Mesenchymal stem cell (in vitro differentiated cells and primary cell): ENCODE data around the gene EME1.

ENCODE experiments used
- DNase-seq: peaks from one replicate; pipeline ENCODE4 v3.0.0-alpha.2; 2013
- H2AFZ ChIP-seq: one replicate; pipeline ENCODE4 v1.6.1; 2013; ENCODE audit warnings: low read depth, mild to moderate bottlenecking, control low read depth, inconsistent platforms, low read length, moderate library complexity
- H2AK5ac ChIP-seq: 2 replicates; pipeline ENCODE4 v1.6.1; 2013; ENCODE audit warnings: low read length, moderate library complexity, mild to moderate bottlenecking, inconsistent platforms; ENCODE audit not compliant: severe bottlenecking
- H2BK120ac ChIP-seq: one replicate; pipeline ENCODE4 v1.6.1; 2013; ENCODE audit warnings: low read depth, mild to moderate bottlenecking, inconsistent platforms, low read length, moderate library complexity
- H2BK12ac ChIP-seq, 2 experiments: one replicate each; pipeline ENCODE4 v1.6.1; 2013; ENCODE audit warnings: inconsistent platforms in 2 of 2, low read length in 2 of 2, mild to moderate bottlenecking in 2 of 2, moderate library complexity in 2 of 2, control low read depth in 1 of 2
- H2BK15ac ChIP-seq: one replicate; pipeline ENCODE4 v1.6.1; 2013; ENCODE audit warnings: mild to moderate bottlenecking, low read depth, inconsistent platforms; ENCODE audit not compliant: poor library complexity, severe bottlenecking
- H2BK5ac ChIP-seq: 2 replicates; pipeline ENCODE4 v1.6.1; 2013; ENCODE audit warnings: low read depth, mild to moderate bottlenecking, low read length, control low read depth, inconsistent platforms; ENCODE audit not compliant: poor library complexity, severe bottlenecking
- H3K14ac ChIP-seq, 2 experiments: one replicate each; pipeline ENCODE4 v1.6.1; 2013; ENCODE audit warnings: inconsistent platforms in 2 of 2, low read length in 2 of 2, control low read depth in 1 of 2, mild to moderate bottlenecking in 1 of 2, moderate library complexity in 1 of 2
- H3K18ac ChIP-seq, 2 experiments: one replicate each; pipeline ENCODE4 v1.6.1; 2013; ENCODE audit warnings: inconsistent platforms in 2 of 2, low read length in 2 of 2, control low read depth in 1 of 2, low read depth in 1 of 2, mild to moderate bottlenecking in 1 of 2
- H3K23ac ChIP-seq, 2 experiments: one replicate each; pipeline ENCODE4 v1.6.1; 2013; ENCODE audit warnings: inconsistent platforms in 2 of 2, low read length in 2 of 2, mild to moderate bottlenecking in 2 of 2, moderate library complexity in 2 of 2, control low read depth in 1 of 2
- H3K27ac ChIP-seq: 2 replicates; pipeline ENCODE4 v1.5.1; 2013; ENCODE audit warnings: mild to moderate bottlenecking, moderate library complexity, low read length, control low read depth, inconsistent platforms; ENCODE audit not compliant: poor library complexity, severe bottlenecking
- H3K27me3 ChIP-seq, 2 experiments: 2 replicates each; pipeline versions ENCODE4 v1.6.1 to v1.7.0; 2013; ENCODE audit warnings: low read length in 2 of 2, mild to moderate bottlenecking in 2 of 2, moderate library complexity in 2 of 2, control low read depth in 1 of 2, inconsistent platforms in 1 of 2; ENCODE audit not compliant: control insufficient read depth in 1 of 2, insufficient read depth in 1 of 2
- H3K36me3 ChIP-seq, 2 experiments: 2 replicates each; pipeline versions ENCODE4 v1.6.1 to v1.7.0; 2013; ENCODE audit warnings: low read length in 2 of 2, control low read depth in 1 of 2, inconsistent platforms in 1 of 2, low read depth in 1 of 2, mild to moderate bottlenecking in 1 of 2; ENCODE audit not compliant: insufficient read depth in 2 of 2, control insufficient read depth in 1 of 2
- H3K4ac ChIP-seq, 2 experiments: one replicate each; pipeline ENCODE4 v1.6.1; 2013; ENCODE audit warnings: inconsistent platforms in 2 of 2, low read length in 2 of 2, mild to moderate bottlenecking in 2 of 2, moderate library complexity in 2 of 2, control low read depth in 1 of 2, low read depth in 1 of 2
- H3K4me1 ChIP-seq: 2 replicates; pipeline ENCODE4 v1.6.1; 2013; ENCODE audit warnings: low read depth, low read length, control low read depth; ENCODE audit not compliant: control insufficient read depth, insufficient read depth
- H3K4me2 ChIP-seq: 2 replicates; pipeline ENCODE4 v1.6.1; 2013; ENCODE audit warnings: low read length, mild to moderate bottlenecking, inconsistent platforms; ENCODE audit not compliant: poor library complexity, severe bottlenecking
- H3K4me3 ChIP-seq, 2 experiments: 2 replicates each; pipeline versions ENCODE4 v1.5.1 to v1.7.0; 2013; ENCODE audit warnings: low read length in 2 of 2, mild to moderate bottlenecking in 2 of 2, control low read depth in 1 of 2, low read depth in 1 of 2; ENCODE audit not compliant: insufficient read depth in 1 of 2
- H3K79me1 ChIP-seq: replicated peaks from 2 replicates; pipeline ENCODE4 v1.6.1; 2013; ENCODE audit warnings: mild to moderate bottlenecking, control low read depth, low read length, inconsistent platforms; ENCODE audit not compliant: poor library complexity, severe bottlenecking
- H3K9ac ChIP-seq: 2 replicates; pipeline ENCODE4 v1.7.0; 2013; ENCODE audit warnings: mild to moderate bottlenecking, low read length, moderate library complexity
- H3K9me3 ChIP-seq: 2 replicates; pipeline ENCODE4 v1.7.0; 2013; ENCODE audit warnings: mild to moderate bottlenecking, low read length; ENCODE audit not compliant: control insufficient read depth
- H4K8ac ChIP-seq: one replicate; pipeline ENCODE4 v1.6.1; 2013; ENCODE audit warnings: inconsistent platforms, mild to moderate bottlenecking, low read length, moderate library complexity
- H4K91ac ChIP-seq: one replicate; pipeline ENCODE4 v1.6.1; 2013; ENCODE audit warnings: mild to moderate bottlenecking, low read length, inconsistent platforms
- WGBS: methylation state at CpG from one replicate; pipeline ENCODE4 v1.1.7; 2013; ENCODE audit warnings: mixed read lengths; 5-methylcytosine and 5-hydroxymethylcytosine counted together

The EME1 gene

DNA sequence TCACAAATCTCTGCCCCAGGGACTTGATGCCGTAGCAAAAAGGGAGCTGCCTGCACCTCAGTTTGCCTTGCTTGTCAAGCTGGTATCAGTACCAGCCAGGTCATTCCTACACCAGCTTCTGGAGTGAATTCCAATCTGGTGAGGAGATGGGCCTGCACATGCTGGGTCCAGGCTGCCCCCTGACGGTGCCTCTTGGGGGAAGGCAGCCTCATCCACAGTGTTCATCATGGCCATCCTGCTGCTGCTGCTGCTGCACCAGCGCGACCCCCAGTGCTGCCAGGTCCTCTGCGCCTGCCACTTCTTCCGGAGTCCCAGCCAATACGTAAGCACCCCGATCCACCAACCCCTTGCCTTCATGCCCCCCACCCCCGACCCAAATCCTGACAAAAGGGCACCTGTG, 8.3 kb upstream of the EME1 start:
- peak; percentile 58 for DNase-seq
- no peak overlapping the region for H2AFZ ChIP-seq
- peaks cover 37% of the 10 kb centered on the region for H3K4me1 ChIP-seq
- H3K4me2 ChIP-seq: no peak overlapping the region
- no peak overlapping the region for H3K18ac ChIP-seq
- no peak overlapping the region for H3K9ac ChIP-seq
- no peak overlapping the region for H2BK15ac ChIP-seq
- 77% methylated on average over 9 of the region's 9 CpGs for WGBS
- H3K4ac ChIP-seq: no peak overlapping the region
- no peak overlapping the region for H2BK120ac ChIP-seq
- H3K27me3 ChIP-seq: no peaks in the 10 kb centered on the region
- H3K9me3 ChIP-seq: no peaks in the 10 kb centered on the region
- H3K79me1 ChIP-seq: peaks cover 22% of the 10 kb centered on the region
- no peak overlapping the region for H2AK5ac ChIP-seq
- H3K36me3 ChIP-seq: peaks cover 52 to 63% of the 10 kb centered on the region in 2 experiments
- no peak overlapping the region for H3K4me3 ChIP-seq
- no peak overlapping the region for H3K23ac ChIP-seq
- H4K8ac ChIP-seq: no peak overlapping the region
- no peak overlapping the region for H3K14ac ChIP-seq
- no peak overlapping the region for H2BK5ac ChIP-seq
- no peak overlapping the region for H2BK12ac ChIP-seq
- peak overlapping the region; percentile 31 for H3K27ac ChIP-seq
- H4K91ac ChIP-seq: no peak overlapping the region

DNA sequence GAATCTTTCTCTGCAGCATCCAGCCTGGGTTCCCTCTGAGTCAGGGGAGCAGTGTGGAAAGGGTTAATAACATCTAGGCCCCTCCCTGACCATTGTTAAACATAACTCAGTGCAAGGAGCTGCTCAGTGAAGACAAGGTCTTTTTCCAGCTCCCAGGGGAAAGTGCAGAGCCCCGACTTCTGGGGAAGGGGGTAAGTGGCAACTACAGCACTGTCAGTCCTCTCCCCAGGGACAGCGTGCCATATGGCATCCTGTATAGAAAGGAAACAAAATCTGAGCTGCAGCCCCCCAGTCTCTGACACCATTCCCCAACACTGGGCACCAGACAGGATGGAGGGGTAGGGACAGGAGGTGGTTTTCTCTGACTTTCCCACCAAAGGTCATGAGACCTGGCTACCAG, 7.9 kb upstream of the EME1 start:
- 50% methylated on average over 2 of the region's 2 CpGs for WGBS
- Histone ChIP-seq H3K27ac (peak overlapping the region; percentile 31), H2AFZ (no peak overlapping the region), H3K9me3 (no peaks in the 10 kb centered on the region), H4K8ac (no peak overlapping the region), H3K14ac (no peak overlapping the region), H3K79me1 (peaks cover 26% of the 10 kb centered on the region), H3K27me3 (no peaks in the 10 kb centered on the region), H3K4me2 (no peak overlapping the region), H2BK120ac (no peak overlapping the region), H3K18ac (no peak overlapping the region), H2AK5ac (peak overlapping the region; percentile 23), H2BK15ac (no peak overlapping the region), H2BK5ac (no peak overlapping the region), H3K23ac (no peak overlapping the region), H2BK12ac (no peak overlapping the region), H3K4ac (no peak overlapping the region), H3K4me3 (no peak overlapping the region), H3K9ac (no peak overlapping the region), H3K36me3 (peaks cover 52 to 65% of the 10 kb centered on the region in 2 experiments), H4K91ac (no peak overlapping the region), H3K4me1 (peaks cover 37% of the 10 kb centered on the region)
- DNase-seq: no peak

DNA sequence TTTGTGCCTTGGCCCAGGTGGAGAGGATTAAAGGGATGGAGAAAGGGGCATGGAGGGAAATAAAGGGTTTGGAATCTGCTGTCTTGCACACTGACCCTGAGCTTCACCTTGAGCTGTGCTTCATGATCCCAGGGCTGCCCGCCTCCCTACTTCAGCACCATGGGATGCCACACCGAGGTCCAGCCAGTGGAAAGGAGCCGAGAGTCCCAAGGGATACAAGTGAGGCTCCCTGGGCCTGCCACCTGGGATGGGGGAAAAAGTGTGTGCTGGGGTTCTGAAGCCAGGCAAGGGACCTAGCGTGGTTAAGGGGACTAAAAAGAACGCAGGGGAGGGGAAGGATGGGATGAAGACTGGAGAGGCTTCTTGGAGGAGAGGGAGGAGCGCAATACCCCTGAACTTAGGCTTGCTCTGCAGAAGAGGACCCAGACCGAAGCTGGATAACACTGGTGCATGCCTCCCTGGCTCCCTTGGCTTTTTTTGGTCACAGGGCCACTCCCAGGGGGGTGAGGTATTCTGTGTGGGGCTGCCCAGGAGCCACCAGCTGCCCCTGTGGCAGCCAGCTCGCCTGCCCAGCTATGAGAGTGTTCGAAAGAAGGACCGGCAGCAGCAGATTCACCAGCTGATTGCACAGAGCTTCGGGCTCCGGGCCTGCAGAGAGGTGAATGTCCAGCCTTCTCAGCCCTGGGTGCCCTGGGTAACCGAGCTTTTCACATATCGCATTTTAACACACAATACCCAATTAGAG, 7.2 kb upstream of the EME1 start:
- Histone ChIP-seq H3K79me1 (peaks cover 32% of the 10 kb centered on the region), H3K4me2 (no peak overlapping the region), H2BK5ac (no peak overlapping the region), H2BK12ac (no peak overlapping the region), H4K91ac (no peak overlapping the region), H3K36me3 (peaks cover 52 to 68% of the 10 kb centered on the region in 2 experiments), H3K4me3 (no peak overlapping the region), H2BK15ac (no peak overlapping the region), H3K27me3 (no peaks in the 10 kb centered on the region), H4K8ac (no peak overlapping the region), H2AFZ (no peak overlapping the region), H3K23ac (no peak overlapping the region), H3K14ac (no peak overlapping the region), H3K27ac (peak overlapping the region; percentile 31), H3K9me3 (no peaks in the 10 kb centered on the region), H3K4me1 (peaks cover 37% of the 10 kb centered on the region), H2AK5ac (no peak overlapping the region), H2BK120ac (no peak overlapping the region), H3K9ac (no peak overlapping the region), H3K4ac (no peak overlapping the region), H3K18ac (no peak overlapping the region)
- WGBS: 96% methylated on average over 14 of the region's 14 CpGs
- DNase-seq: no peak

DNA sequence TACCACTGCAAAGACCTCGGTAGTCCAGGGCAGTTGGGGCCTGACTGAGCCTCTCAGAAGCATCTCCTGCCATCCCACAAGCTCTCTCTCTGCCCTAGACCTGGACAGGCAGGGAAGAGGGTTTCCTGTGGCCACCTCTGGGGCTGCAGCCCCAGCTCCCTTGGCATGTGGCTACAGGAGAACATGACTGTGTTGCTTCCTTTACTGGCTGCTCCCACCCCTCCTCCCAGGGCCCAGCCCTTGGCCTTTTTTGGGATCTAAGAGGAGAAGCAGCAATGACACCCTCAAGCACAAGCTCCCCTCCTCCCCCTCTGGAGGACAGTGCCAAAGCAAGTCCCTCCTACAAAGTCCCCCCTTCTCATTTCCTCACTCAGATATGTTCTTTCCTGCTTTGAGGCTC, 5.6 kb upstream of the EME1 start:
- Histone ChIP-seq H3K36me3 (peaks cover 49 to 60% of the 10 kb centered on the region in 2 experiments), H3K14ac (no peak overlapping the region), H4K8ac (no peak overlapping the region), H3K9me3 (no peaks in the 10 kb centered on the region), H3K4me1 (peaks cover 39% of the 10 kb centered on the region), H2AFZ (no peak overlapping the region), H2BK15ac (no peak overlapping the region), H3K79me1 (peaks cover 37% of the 10 kb centered on the region), H2AK5ac (no peak overlapping the region), H3K27ac (no peak overlapping the region), H3K18ac (no peak overlapping the region), H4K91ac (no peak overlapping the region), H2BK12ac (no peak overlapping the region), H3K4ac (no peak overlapping the region), H3K27me3 (no peaks in the 10 kb centered on the region), H2BK5ac (no peak overlapping the region), H3K4me2 (no peak overlapping the region), H3K9ac (no peak overlapping the region), H2BK120ac (no peak overlapping the region), H3K4me3 (no peak overlapping the region), H3K23ac (no peak overlapping the region)
- no peak for DNase-seq
- 100% methylated on average over 1 of the region's 1 CpG for WGBS
